Smooth muscle cell (in vitro differentiated cells): ENCODE results near the gene PRKAG2. TPM values are rescaled to one million over a fixed set of nuclear protein-coding genes. Genes with fewer than 3 reads are reported as not detected.

ENCODE experiments used
- DNase-seq: peaks from one replicate; lab custom pipeline; 2025; ENCODE audit not compliant: unreplicated experiment; lab: John Stamatoyannopoulos, UW
- H2AFZ ChIP-seq: fragments of 200-600 bp; sonication (generic); 2 replicates; pipeline ENCODE4 v1.6.0; 2016; ENCODE audit warnings: antibody characterized with exemption, low read depth, mild to moderate bottlenecking
- H3F3A ChIP-seq: fragments of 200-600 bp; sonication (generic); 2 replicates; pipeline ENCODE4 v1.6.0; 2017; ENCODE audit warnings: antibody characterized with exemption, low read depth
- H3K27ac ChIP-seq: fragments of 200-600 bp; sonication (generic); 2 replicates; pipeline ENCODE4 v1.5.1; 2016; ENCODE audit warnings: low read depth, mild to moderate bottlenecking
- H3K27me3 ChIP-seq: fragments of 200-600 bp; sonication (generic); 2 replicates; pipeline ENCODE4 v1.6.1; 2016; ENCODE audit warnings: low read depth, mild to moderate bottlenecking
- H3K36me3 ChIP-seq: fragments of 200-600 bp; sonication (generic); 2 replicates; pipeline ENCODE4 v1.5.1; 2016; ENCODE audit warnings: low read depth
- H3K4me1 ChIP-seq: fragments of 200-600 bp; sonication (generic); 2 replicates; pipeline ENCODE4 v1.5.1; 2016; ENCODE audit warnings: low read depth
- H3K4me2 ChIP-seq: fragments of 200-600 bp; sonication (generic); 2 replicates; pipeline ENCODE4 v1.6.0; 2016; ENCODE audit warnings: mild to moderate bottlenecking
- H3K4me3 ChIP-seq: fragments of 200-600 bp; sonication (generic); 2 replicates; pipeline ENCODE4 v1.5.1; 2016; ENCODE audit warnings: mild to moderate bottlenecking
- H3K79me2 ChIP-seq: fragments of 200-600 bp; sonication (generic); 2 replicates; pipeline ENCODE4 v1.6.0; 2016; ENCODE audit warnings: low read depth, mild to moderate bottlenecking
- H3K9ac ChIP-seq: fragments of 200-600 bp; sonication (generic); 2 replicates; pipeline ENCODE4 v1.6.0; 2016; ENCODE audit warnings: low read depth
- H3K9me3 ChIP-seq: fragments of 200-600 bp; sonication (generic); replicated peaks from 2 replicates; pipeline ENCODE4 v1.5.1; 2016; ENCODE audit warnings: low read depth
- H4K20me1 ChIP-seq: fragments of 200-600 bp; sonication (generic); 2 replicates; pipeline ENCODE4 v1.6.0; 2016; ENCODE audit warnings: low read depth
- WGBS: methylation state at CpG from one replicate; pipeline ENCODE4 v1.1.7; 2016; ENCODE audit warnings: low lambda C conversion rate; 5-methylcytosine and 5-hydroxymethylcytosine counted together
- polyA plus RNA-seq: library from polyadenylated mRNA; unstranded; fragments of >200 nt; fragmentation: Nextera tagmentation; extraction: Ambion mirVana; gene quantifications from 2 replicates; pipeline ENCODE4 v1.2.1, GENCODE V29; 2016
- total RNA-seq: library from RNA; depleted of rRNA; stranded (reverse); fragments of >200 nt; gene quantifications from 2 replicates; pipeline ENCODE4 v1.2.3, GENCODE V29; 2014
- TF ChIP-seq, protein P1 (sequence below): fragments of 200-600 bp; sonication (generic); IDR thresholded peaks from 2 replicates; pipeline ENCODE4 v1.5.1; 2017; ENCODE audit warnings: borderline replicate concordance, mild to moderate bottlenecking, antibody characterized with exemption; ENCODE audit not compliant: insufficient read depth, poor library complexity, severe bottlenecking

Gene PRKAG2
- total and polyA plus RNA-seq, 2 experiments from 2014 or later = 3.5 to 3.9 TPM

DNA sequence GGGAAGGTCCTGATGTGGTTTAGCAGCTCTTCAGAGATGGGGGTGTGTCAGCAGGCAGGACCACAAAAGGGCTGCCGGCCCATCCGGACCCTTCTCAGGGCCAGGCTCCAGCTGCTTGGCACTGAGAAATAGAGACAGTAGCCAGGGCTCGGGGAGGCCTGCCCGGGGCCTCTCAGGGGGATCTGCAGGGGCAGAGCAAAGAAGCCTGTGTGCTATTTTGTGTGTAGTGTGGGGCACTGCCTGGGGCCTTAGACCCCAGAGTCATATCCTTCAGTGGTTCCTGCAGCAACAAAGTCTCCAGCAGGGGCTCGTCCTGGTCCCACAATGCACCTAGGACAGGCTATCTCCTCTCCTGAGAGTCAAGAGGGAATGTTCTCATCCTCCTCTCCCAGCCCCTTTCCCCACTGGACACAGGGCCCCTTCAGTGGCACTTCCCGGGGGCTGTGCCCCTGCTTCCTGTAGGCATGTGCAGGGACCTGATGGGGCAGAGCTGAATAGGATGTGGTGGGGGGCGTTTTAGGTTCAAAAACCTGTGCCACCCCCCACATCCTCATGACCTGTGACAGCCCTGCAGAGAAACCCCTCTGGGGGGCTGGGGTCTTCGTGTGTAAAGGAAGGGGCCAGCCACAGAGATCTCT lies 197.7 kb downstream of the PRKAG2 start:
- no peaks in the 10 kb centered on the region for H3K4me1 ChIP-seq
- 74% methylated on average over 8 of the region's 8 CpGs for WGBS

DNA sequence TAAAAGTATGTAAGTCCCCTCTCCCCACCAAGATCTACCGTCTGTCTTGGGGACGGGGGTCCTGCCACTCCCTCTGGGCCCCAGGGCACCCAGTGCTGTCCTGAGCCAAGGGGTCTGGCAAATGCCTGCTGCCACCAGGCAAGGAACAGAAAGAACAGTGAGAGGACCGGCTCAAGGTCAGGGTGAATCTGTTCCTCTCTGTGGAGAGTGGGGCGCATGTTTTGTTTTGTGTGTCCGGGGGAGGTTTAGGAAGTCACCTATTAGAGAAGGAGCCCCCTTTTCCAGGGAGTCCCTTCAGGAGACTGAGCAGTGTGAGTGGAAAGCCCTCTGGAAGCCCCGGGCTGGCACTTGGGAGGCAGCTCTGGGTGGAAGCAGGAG lies 198.7 kb downstream of the PRKAG2 start:
- no peaks in the 10 kb centered on the region for H3K79me2 ChIP-seq
- no peak overlapping the region for H3K9ac ChIP-seq
- H3K4me3 ChIP-seq = no peak overlapping the region
- WGBS = 90% methylated on average over 6 of the region's 6 CpGs
- no peak for DNase-seq
- H4K20me1 ChIP-seq = no peaks in the 10 kb centered on the region
- H3K36me3 ChIP-seq = no peaks in the 10 kb centered on the region
- H3K9me3 ChIP-seq = no peaks in the 10 kb centered on the region
- H3K27ac ChIP-seq = no peak overlapping the region
- H3K4me2 ChIP-seq = no peak overlapping the region
- H3K4me1 ChIP-seq = no peaks in the 10 kb centered on the region
- H2AFZ ChIP-seq = no peak overlapping the region
- H3F3A ChIP-seq = no peaks in the 10 kb centered on the region
- TF ChIP-seq, protein P1, sequence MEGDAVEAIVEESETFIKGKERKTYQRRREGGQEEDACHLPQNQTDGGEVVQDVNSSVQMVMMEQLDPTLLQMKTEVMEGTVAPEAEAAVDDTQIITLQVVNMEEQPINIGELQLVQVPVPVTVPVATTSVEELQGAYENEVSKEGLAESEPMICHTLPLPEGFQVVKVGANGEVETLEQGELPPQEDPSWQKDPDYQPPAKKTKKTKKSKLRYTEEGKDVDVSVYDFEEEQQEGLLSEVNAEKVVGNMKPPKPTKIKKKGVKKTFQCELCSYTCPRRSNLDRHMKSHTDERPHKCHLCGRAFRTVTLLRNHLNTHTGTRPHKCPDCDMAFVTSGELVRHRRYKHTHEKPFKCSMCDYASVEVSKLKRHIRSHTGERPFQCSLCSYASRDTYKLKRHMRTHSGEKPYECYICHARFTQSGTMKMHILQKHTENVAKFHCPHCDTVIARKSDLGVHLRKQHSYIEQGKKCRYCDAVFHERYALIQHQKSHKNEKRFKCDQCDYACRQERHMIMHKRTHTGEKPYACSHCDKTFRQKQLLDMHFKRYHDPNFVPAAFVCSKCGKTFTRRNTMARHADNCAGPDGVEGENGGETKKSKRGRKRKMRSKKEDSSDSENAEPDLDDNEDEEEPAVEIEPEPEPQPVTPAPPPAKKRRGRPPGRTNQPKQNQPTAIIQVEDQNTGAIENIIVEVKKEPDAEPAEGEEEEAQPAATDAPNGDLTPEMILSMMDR = no peak
- no peaks in the 10 kb centered on the region for H3K27me3 ChIP-seq

More for the DNA sequence above, 197.7 kb downstream of the PRKAG2 start:
- Histone ChIP-seq H3K9me3 (no peaks in the 10 kb centered on the region), H3F3A (no peaks in the 10 kb centered on the region), H3K79me2 (no peaks in the 10 kb centered on the region), H3K9ac (no peak overlapping the region), H3K27me3 (no peaks in the 10 kb centered on the region), H3K4me2 (no peak overlapping the region), H2AFZ (no peak overlapping the region), H3K4me3 (no peak overlapping the region), H3K27ac (no peak overlapping the region), H4K20me1 (no peaks in the 10 kb centered on the region), H3K36me3 (no peaks in the 10 kb centered on the region)
- TF ChIP-seq, protein P1 = no peak
- no peak for DNase-seq

DNA sequence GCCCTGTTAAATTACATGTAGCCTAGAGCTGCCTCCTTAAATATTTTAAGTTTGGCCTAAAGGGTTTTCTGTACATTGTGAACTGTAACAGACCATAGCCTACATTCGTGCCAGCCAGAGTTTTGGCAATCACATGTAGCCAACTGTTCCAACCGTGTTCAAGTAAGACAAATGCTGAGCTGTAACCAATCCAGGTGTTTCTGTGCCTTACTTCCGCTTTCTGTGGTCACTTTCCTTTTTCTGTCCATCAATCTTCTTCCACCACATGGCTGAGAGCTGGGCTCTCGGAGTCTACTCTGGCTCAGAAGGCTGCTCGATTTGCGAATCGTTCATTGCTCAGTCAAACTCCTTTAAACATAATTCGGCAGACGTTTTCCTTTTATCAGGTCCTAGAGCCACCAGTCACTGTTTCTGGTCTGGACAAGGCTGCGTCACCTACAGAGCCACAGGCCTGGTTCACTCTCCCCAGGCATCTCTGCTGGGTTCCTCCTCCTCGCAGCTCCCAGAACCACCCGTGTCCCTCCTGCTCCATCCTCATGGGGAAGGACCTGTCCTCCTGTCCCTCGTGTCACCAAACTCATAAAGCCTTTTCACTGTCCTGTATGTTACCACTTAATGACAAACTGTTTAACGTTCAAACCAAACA lies 199.2 kb downstream of the PRKAG2 start:
- H3K27ac ChIP-seq = no peak overlapping the region
- TF ChIP-seq, protein P1 = no peak
- no peak overlapping the region for H3K9ac ChIP-seq
- no peaks in the 10 kb centered on the region for H4K20me1 ChIP-seq
- H3K4me3 ChIP-seq = no peak overlapping the region
- no peaks in the 10 kb centered on the region for H3K27me3 ChIP-seq
- no peaks in the 10 kb centered on the region for H3K4me1 ChIP-seq
- 88% methylated on average over 14 of the region's 14 CpGs for WGBS
- H3F3A ChIP-seq = no peaks in the 10 kb centered on the region
- H3K36me3 ChIP-seq = no peaks in the 10 kb centered on the region
- H3K9me3 ChIP-seq = no peaks in the 10 kb centered on the region
- H3K4me2 ChIP-seq = no peak overlapping the region
- no peak overlapping the region for H2AFZ ChIP-seq
- H3K79me2 ChIP-seq = no peaks in the 10 kb centered on the region
- no peak for DNase-seq

DNA sequence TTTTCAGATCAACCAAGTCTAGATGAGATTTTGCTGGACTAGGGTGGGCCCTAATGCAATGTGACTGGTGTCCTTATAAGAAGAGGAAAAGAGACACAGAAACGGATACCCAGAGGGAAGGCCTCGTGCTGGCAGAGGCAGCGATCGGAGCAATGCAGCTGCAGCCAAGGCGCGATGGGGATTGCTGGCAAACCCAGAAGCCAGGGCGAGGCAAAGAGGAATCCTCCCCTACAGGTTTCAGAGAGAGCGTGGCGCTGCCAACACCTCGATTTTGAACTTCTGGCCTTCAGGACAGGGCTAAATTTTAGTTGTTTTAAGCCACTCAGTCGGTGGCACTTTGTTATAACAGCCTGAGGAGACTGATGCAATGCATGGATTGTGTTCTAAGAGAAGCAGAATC lies 200.2 kb downstream of the PRKAG2 start:
- Histone ChIP-seq H3K9ac (no peak overlapping the region), H3K4me2 (no peak overlapping the region), H3K9me3 (no peaks in the 10 kb centered on the region), H3K36me3 (no peaks in the 10 kb centered on the region), H3K4me3 (no peak overlapping the region), H2AFZ (no peak overlapping the region), H3K27me3 (no peaks in the 10 kb centered on the region), H4K20me1 (no peaks in the 10 kb centered on the region), H3K27ac (no peak overlapping the region), H3F3A (no peaks in the 10 kb centered on the region), H3K79me2 (no peaks in the 10 kb centered on the region), H3K4me1 (no peaks in the 10 kb centered on the region)
- TF ChIP-seq, protein P1 = no peak
- no peak for DNase-seq
- 87% methylated on average over 11 of the region's 11 CpGs for WGBS
